SU-DHL-6 (cell line): Measurements from ENCODE around the gene PRPF40A.

Experiments used
- H2AFZ ChIP-seq: fragments of 200-600 bp; sonication (generic); 2 replicates; pipeline ENCODE4 v1.6.1; 2014; ENCODE audit warnings: low read depth, mild to moderate bottlenecking, moderate library complexity, mixed read lengths, antibody characterized with exemption, low read length; ENCODE audit not compliant: severe bottlenecking
- H3F3A ChIP-seq: fragments of 200-600 bp; shearing (Covaris generic); 2 replicates; pipeline ENCODE4 v1.6.0; 2016; ENCODE audit warnings: antibody characterized with exemption, mild to moderate bottlenecking; ENCODE audit not compliant: insufficient read depth
- H3K27ac ChIP-seq: fragments of 200-600 bp; sonication (generic); 2 replicates; pipeline ENCODE4 v1.5.1; 2016; ENCODE audit warnings: low read depth, mild to moderate bottlenecking, low read length, moderate library complexity, mixed read lengths
- H3K27me3 ChIP-seq: fragments of 200-600 bp; sonication (generic), shearing (Covaris generic); 2 replicates; pipeline ENCODE4 v1.6.0; 2014; ENCODE audit warnings: mild to moderate bottlenecking, low read length
- H3K36me3 ChIP-seq: fragments of 200-600 bp; sonication (generic); 2 replicates; pipeline ENCODE4 v1.6.1; 2014; ENCODE audit warnings: mild to moderate bottlenecking, low read length, mixed read lengths
- H3K4me2 ChIP-seq: fragments of 300-600, 200-600 bp; shearing (Covaris generic), sonication (generic); 2 replicates; pipeline ENCODE4 v1.6.0; 2014; ENCODE audit warnings: low read length, low read depth, mild to moderate bottlenecking; ENCODE audit not compliant: poor library complexity, severe bottlenecking
- H3K4me3 ChIP-seq: fragments of 200-600 bp; sonication (generic); 2 replicates; pipeline ENCODE4 v1.5.1; 2014; ENCODE audit warnings: antibody characterized with exemption, low read length, mild to moderate bottlenecking, mixed read lengths; ENCODE audit not compliant: insufficient read depth, poor library complexity, severe bottlenecking
- H3K79me2 ChIP-seq: fragments of 200-600 bp; sonication (generic); 2 replicates; pipeline ENCODE4 v1.6.1; 2014; ENCODE audit warnings: mild to moderate bottlenecking, low read length, moderate library complexity; ENCODE audit not compliant: insufficient read depth
- H3K9ac ChIP-seq: fragments of 200-600 bp; sonication (generic); 2 replicates; pipeline ENCODE4 v1.7.0; 2014; ENCODE audit warnings: mild to moderate bottlenecking, low read length
- H3K9me2 ChIP-seq: fragments of 200-600 bp; sonication (generic); replicated peaks from 2 replicates; pipeline ENCODE4 v1.6.1; 2014; ENCODE audit warnings: low read length; ENCODE audit not compliant: insufficient read depth
- H3K9me3 ChIP-seq: fragments of 200-600 bp; sonication (generic); 2 replicates; pipeline ENCODE4 v1.6.1; 2014; ENCODE audit warnings: low read length, mixed read lengths; ENCODE audit not compliant: insufficient read depth
- H4K20me1 ChIP-seq: fragments of 200-600 bp; sonication (generic); 2 replicates; pipeline ENCODE4 v1.6.1; 2014; ENCODE audit warnings: low read depth, mild to moderate bottlenecking, antibody characterized with exemption, low read length, moderate library complexity, mixed read lengths
- CTCF ChIP-seq: fragments of 200-600 bp; sonication (generic); IDR thresholded peaks from one replicate; pipeline ENCODE4 v1.5.1; 2017; ENCODE audit warnings: antibody characterized with exemption, mild to moderate bottlenecking, low read length, moderate library complexity; ENCODE audit not compliant: insufficient read depth, poor library complexity, severe bottlenecking
- EZH2phosphoT487 ChIP-seq: fragments of 200-600 bp; sonication (generic), shearing (Covaris generic); conservative IDR thresholded peaks from 2 replicates; pipeline ENCODE4 v1.6.1; 2018; ENCODE audit warnings: mild to moderate bottlenecking, antibody characterized with exemption, low read length, moderate library complexity, mixed read lengths

Gene PRPF40A

GRCh38 chr2:152646775-152647174 lies 70.5 kb downstream of the PRPF40A start:
- H3K36me3 ChIP-seq = peaks cover 1% of the 10 kb centered on the region; the same call in 1 of the 2 replicates
- H3K27ac ChIP-seq = no peak overlapping the region
- TF ChIP-seq CTCF (no peak), EZH2phosphoT487 (no peak)

GRCh38 chr2:152646264-152646663 lies 71.0 kb downstream of the PRPF40A start:
- H3F3A ChIP-seq = peaks cover 18% of the 10 kb centered on the region; the same call in 1 of the 2 replicates

More at GRCh38 chr2:152646775-152647174, 70.5 kb downstream of the PRPF40A start:
- Histone ChIP-seq H3K4me2 (no peak overlapping the region), H3K9ac (no peak overlapping the region), H4K20me1 (0 out of 2 replicates have a peak, but pooled peaks cover 5% of the 10 kb centered on the region), H3K9me3 (no peaks in the 10 kb centered on the region), H3K27me3 (no peaks in the 10 kb centered on the region), H3K4me3 (no peak overlapping the region), H3F3A (peaks cover 19% of the 10 kb centered on the region; the same call in 1 of the 2 replicates), H3K79me2 (no peaks in the 10 kb centered on the region), H2AFZ (no peak overlapping the region), H3K9me2 (no peaks in the 10 kb centered on the region)

GRCh38 chr2:152644189-152644873 lies 72.9 kb downstream of the PRPF40A start:
- H3K79me2 ChIP-seq = no peaks in the 10 kb centered on the region
- H3K9me2 ChIP-seq = no peaks in the 10 kb centered on the region
- no peak overlapping the region for H3K27ac ChIP-seq
- H3F3A ChIP-seq = peaks cover 15% of the 10 kb centered on the region; the same call in 1 of the 2 replicates
- TF ChIP-seq EZH2phosphoT487 (no peak), CTCF (no peak)
- H3K9ac ChIP-seq = no peak overlapping the region
- H3K36me3 ChIP-seq = no peaks in the 10 kb centered on the region
- no peak overlapping the region for H3K4me3 ChIP-seq
- no peak overlapping the region for H2AFZ ChIP-seq
- no peaks in the 10 kb centered on the region for H3K27me3 ChIP-seq
- no peak overlapping the region for H3K4me2 ChIP-seq
- no peaks in the 10 kb centered on the region for H3K9me3 ChIP-seq
- no peaks in the 10 kb centered on the region for H4K20me1 ChIP-seq

More at GRCh38 chr2:152646264-152646663, 71.0 kb downstream of the PRPF40A start:
- H3K27me3 ChIP-seq = no peaks in the 10 kb centered on the region
- H3K9ac ChIP-seq = no peak overlapping the region
- no peaks in the 10 kb centered on the region for H3K79me2 ChIP-seq
- no peaks in the 10 kb centered on the region for H3K9me2 ChIP-seq
- H3K36me3 ChIP-seq = no peaks in the 10 kb centered on the region
- no peak overlapping the region for H2AFZ ChIP-seq
- no peak overlapping the region for H3K4me2 ChIP-seq
- 0 out of 2 replicates have a peak, but pooled peaks cover 5% of the 10 kb centered on the region for H4K20me1 ChIP-seq
- H3K27ac ChIP-seq = no peak overlapping the region
- TF ChIP-seq EZH2phosphoT487 (no peak), CTCF (no peak)
- no peaks in the 10 kb centered on the region for H3K9me3 ChIP-seq
- H3K4me3 ChIP-seq = no peak overlapping the region
